SIG-M5 treated with dmso at 0.1 percent for 504 hours (cell line): Measurements from ENCODE around the gene CRYBB1.

Experiments
- DNase-seq: peaks from one replicate; lab custom pipeline; 2025; ENCODE audit not compliant: unreplicated experiment; lab: John Stamatoyannopoulos, UW

The CRYBB1 gene

DNA sequence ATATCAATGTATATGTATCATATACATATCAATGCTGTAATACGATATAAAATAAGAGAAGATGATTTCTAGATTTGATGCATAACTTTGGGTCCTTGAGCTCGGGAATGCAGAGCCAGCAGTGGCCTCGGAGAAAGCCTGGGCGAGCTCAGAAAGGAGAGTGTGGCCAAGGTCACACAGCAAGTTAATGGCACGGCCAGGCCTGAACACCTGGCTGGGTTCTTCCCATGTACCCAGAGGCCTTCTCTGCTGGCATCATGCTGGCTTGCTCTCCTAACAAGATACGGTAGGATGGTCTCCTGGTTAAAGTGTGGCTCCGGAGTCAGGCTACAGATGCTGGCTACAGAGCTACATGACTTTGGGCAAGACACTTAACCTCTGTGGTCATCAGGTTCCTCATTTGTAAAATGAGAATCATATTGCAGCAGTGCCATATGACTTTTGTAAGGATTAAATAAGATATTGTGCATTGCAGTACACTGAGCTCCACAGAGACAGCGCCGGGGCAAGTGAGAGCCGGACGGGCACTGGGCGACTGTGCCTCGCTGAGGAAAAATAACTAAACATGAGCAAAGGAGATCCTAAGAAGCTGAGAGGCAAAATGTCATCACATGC, 57.8 kb downstream of the CRYBB1 start:
- DNase-seq: no peak

DNA sequence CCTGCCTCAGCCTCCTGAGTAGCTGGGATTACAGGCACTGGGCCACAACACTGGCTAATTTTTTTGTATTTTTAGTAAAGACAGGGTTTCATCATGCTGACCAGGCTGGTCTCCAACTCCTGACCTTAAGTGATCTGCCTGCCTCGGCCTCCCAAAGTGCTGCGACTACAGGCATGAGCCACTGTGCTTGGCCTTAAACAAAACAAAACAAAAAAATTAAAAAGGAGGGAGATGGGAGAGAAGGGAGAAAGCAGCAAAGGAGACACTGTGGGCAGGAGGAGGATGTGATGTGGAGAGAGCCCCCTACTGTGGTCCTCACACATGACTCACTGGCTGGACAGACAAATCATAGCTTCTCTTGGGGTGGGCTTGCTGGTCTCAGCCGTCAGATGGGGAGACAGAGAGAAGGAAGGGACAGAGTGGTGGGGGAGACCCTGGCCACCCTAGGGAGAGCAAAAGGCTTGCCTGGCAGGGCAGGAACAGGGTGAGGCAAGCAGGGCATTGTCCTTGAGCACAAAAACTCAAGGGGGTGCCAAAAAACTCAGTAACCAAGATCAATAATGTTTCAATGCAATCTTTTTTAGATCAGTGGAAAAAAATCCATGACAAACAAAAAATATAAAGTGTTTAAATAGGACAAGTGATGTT, 59.5 kb downstream of the CRYBB1 start:
- no peak for DNase-seq

DNA sequence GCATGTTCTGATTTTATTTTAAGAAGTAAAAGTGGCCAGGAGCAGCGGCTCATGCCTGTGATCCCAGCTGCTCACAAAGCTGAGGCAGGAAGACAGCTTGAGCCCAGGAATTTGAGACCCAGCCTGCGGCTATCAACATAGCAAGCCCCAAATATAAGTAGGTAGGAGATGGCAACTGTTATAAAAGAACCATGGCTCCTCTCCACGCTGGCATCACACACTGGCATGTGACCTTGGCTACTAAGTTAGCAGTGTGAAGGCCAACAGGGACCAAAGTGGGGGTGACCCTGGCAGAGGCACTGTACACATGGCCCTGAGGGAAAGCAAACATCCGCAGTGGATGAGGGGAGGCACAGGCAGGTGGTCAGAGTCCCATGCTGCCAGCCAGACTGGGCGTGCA, 60.9 kb downstream of the CRYBB1 start:
- DNase-seq: no peak

DNA sequence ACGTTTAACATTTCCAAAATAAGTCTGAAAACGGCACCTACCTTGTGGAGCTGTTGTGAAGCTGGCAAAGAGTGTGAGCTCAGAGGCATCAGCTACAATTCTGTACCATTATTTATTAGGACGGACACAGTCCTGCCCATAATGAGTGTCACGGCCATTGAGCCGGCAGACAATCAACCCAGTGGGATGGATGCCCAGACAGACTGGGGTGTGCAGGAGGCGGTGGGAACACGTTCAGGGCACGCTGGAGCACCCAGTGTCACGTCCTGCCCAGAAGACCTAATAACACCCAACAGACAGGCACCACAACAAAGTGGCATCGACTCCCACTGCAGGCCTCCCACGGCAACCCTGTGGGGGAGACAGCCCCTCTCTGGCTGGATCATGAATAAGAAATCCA, 62.3 kb downstream of the CRYBB1 start:
- DNase-seq: no peak

DNA sequence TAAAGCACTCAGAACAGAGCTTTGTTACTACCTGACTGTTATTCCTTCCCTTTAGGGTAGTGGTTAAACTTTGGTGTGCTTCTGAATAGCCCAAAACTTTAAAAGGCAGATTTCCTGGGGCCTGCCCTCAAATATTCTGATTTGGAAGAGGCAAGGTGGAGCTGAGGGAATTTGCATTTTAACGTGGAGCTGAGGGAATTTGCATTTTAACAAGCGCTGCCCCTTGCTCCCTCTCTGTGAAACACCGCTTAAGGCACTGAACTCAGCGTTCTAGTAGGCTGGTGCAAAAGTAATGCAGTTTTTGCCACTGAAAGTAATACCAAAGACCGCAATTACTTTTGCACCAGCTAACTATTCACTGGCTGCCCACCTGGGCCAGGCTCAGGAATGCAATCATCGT, 62.9 kb downstream of the CRYBB1 start:
- no peak for DNase-seq

DNA sequence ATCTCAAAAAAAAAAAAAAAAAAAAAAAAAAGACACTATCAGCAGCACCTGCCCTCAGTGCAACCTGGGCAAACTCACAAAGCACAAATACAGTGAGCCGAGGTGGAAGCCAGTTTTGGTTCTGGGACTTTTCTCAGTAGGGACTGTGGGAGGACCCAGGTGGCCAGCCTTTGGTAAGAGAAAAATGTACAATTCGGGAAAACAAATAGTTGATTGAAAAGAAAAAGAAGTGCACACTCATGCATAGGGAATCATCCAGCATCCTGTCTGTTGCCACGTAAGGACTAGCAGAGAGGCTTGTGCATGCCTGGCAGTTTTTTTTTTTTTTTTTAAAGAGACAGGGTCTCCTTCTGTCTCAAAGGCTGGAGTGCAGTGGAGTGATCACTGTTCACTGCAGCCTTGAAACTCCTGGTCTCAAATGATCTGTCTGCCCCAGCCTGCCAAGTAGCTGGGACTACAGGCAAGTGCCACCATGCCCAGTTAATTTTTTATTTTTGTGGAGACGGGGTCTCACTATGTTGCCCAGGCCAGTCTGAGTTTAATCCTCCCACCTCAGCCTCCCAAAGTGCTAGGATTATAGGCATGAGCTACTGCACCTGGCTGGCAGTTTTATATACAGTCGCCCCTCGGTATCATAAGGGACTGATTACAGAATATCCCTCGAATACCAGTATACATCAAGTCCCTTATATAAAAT, 64.6 kb downstream of the CRYBB1 start:
- no peak for DNase-seq

DNA sequence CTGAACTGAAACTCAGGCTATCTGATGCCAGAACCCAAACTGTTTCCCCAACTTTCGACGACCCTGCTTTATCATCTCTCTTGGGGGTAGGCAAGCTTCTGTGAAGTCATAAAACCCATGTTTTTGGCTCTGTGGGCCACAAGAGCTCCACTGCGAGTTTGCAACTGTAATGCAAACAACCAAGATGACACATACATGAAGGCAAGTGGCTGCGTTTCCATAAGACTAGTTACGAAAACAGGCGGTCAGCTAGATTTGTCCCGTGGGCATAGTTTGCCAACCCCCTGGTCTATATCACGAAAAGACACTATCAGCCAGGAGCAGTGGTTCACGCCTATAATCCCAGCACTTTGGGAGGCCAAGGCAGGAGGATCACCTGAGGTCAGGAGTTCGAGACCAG, 65.4 kb downstream of the CRYBB1 start:
- DNase-seq: no peak

DNA sequence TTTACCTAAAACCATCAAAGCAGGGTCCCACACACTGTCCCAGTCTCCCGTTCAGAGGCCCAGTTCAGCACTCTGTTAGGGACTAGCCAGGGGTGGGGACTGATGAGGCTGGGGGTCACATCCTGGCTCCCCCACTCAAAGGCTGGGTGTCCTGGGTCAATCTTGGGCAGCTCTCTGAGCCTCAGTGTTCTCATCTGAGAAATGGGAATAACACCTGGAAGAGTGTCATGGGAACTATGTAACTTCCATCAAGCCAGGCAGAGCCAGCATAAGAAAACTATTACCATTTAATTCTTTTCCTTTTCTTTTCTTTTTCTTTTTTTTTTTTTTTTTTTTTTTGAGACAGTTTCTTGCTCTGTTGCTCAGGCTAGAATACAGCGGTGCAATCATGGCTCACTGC, 66.3 kb downstream of the CRYBB1 start:
- DNase-seq: no peak

DNA sequence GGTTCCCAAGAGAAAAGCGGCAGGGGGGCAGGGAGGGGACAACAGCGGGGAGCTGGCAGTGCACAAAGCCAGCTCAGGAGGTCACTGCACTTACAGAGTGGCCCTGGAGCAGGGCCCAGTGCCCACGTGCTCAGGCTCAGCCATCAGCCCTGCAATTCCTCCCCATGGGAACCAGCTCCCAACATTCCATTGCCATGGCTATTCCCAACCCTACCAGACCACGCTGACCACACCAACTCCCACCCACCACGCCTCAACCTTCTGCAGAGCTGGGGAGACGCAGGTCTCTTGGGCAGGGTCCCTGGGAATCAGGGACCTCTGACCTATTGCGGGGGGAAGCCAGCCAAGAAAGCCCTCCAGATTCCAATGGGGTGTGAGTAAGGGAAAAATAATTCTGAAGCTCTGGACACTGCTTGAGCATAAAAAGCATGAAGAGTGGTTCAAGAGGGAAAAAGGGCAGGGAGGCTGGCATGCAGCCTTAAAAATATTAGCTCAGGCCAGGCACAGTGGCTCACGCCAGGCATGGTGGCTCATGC, 67.3 kb downstream of the CRYBB1 start:
- no peak for DNase-seq

DNA sequence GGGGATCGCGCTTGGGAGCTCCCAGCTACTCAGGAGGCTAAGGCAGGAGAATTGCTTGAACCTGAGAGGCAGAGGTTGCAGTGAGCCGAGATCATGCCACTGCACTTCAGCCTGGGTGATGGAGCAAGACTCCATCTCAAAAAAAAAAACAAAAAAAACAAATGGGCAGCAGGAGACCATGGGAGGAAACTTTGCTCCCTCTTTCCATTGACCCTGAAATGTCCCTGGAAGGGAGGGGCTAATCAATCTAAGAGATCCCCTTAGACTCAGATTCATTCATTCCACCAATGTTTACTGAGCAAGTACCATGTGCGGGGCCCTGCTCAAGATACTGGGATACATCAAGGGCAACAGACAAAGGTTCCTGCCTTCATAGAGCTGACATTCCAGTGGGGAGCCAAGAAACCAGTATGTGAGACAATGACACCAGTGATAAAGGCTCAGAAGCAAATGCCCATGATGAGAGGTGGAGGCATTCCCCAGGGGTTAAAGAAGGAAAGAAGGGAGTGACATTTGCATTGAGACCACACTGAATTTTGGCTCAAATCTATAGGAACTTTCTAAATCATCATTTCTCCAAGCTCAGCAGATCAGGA, 67.8 kb downstream of the CRYBB1 start:
- no peak for DNase-seq
